Keratinocyte (primary cell): ENCODE data around the gene TACR2. TPM values are rescaled to one million over a fixed set of nuclear protein-coding genes. Genes with fewer than 3 reads are reported as not detected.
A peak's percentile ranks its signal among the peaks of the same experiment; 100 is the strongest.

Experiments used
- DNase-seq: peaks from one replicate; pipeline ENCODE4 v3.0.0-alpha.2; 2011; ENCODE audit warnings: low read depth, missing footprints, low spot score
- FAIRE-seq: peaks from 2 replicates; lab custom pipeline; 2011; peaks lifted over from hg19 to GRCh38; lab: Jason Lieb, UNC
- H2AFZ ChIP-seq: 2 replicates; pipeline ENCODE4 v1.6.0; 2012; ENCODE audit warnings: low read length, control low read depth, inconsistent platforms; ENCODE audit not compliant: control insufficient read depth
- H3K27ac ChIP-seq: 2 replicates; pipeline ENCODE4 v1.5.1; 2011; ENCODE audit warnings: low read length; ENCODE audit not compliant: control insufficient read depth, insufficient read depth
- H3K27me3 ChIP-seq: 3 replicates; pipeline ENCODE4 v1.6.0; 2011; ENCODE audit warnings: low read length; ENCODE audit not compliant: control insufficient read depth, insufficient read depth; ENCODE audit errors: extremely low read depth
- H3K36me3 ChIP-seq, 2 experiments: 2 replicates in 1 of 2; 3 replicates in 1 of 2; pipeline ENCODE4 v1.5.1; 2011; ENCODE audit warnings: low read length in 2 of 2, mild to moderate bottlenecking in 1 of 2; ENCODE audit not compliant: control insufficient read depth in 2 of 2, insufficient read depth in 2 of 2; ENCODE audit errors: extremely low read depth in 1 of 2
- H3K4me1 ChIP-seq: 3 replicates; pipeline ENCODE4 v1.5.1; 2011; ENCODE audit warnings: low read length; ENCODE audit not compliant: control insufficient read depth, insufficient read depth; ENCODE audit errors: extremely low read depth
- H3K4me2 ChIP-seq: 3 replicates; pipeline ENCODE4 v1.6.0; 2011; ENCODE audit warnings: low read depth, low read length; ENCODE audit not compliant: control insufficient read depth, insufficient read depth; ENCODE audit errors: extremely low read depth
- H3K4me3 ChIP-seq, 3 experiments: fragments of 200-600 bp in 1 of 3; sonication (generic) in 1 of 3; 2 replicates in 2 of 3; 3 replicates in 1 of 3; pipeline ENCODE4 v1.5.1; 2011 to 2016; ENCODE audit warnings: low read length in 3 of 3, mild to moderate bottlenecking in 3 of 3, control low read depth in 2 of 3, inconsistent platforms in 1 of 3, low read depth in 1 of 3, mixed read lengths in 1 of 3, mixed run types in 1 of 3, moderate library complexity in 1 of 3; ENCODE audit not compliant: control insufficient read depth in 2 of 3, insufficient read depth in 2 of 3; ENCODE audit errors: extremely low read depth in 1 of 3
- H3K79me2 ChIP-seq: 2 replicates; pipeline ENCODE4 v1.6.0; 2012; ENCODE audit warnings: low read length; ENCODE audit not compliant: control insufficient read depth, insufficient read depth
- H3K9ac ChIP-seq: 3 replicates; pipeline ENCODE4 v1.6.0; 2011; ENCODE audit warnings: low read length; ENCODE audit not compliant: control insufficient read depth, insufficient read depth; ENCODE audit errors: extremely low read depth
- H3K9me1 ChIP-seq: 3 replicates; pipeline ENCODE4 v1.6.0; 2011; ENCODE audit warnings: low read length; ENCODE audit not compliant: control insufficient read depth, insufficient read depth; ENCODE audit errors: extremely low read depth
- H3K9me3 ChIP-seq: 2 replicates; pipeline ENCODE4 v1.5.1; 2012; ENCODE audit warnings: low read depth, low read length; ENCODE audit not compliant: control insufficient read depth
- H4K20me1 ChIP-seq: 3 replicates; pipeline ENCODE4 v1.6.0; 2011; ENCODE audit warnings: low read length; ENCODE audit not compliant: control insufficient read depth, insufficient read depth; ENCODE audit errors: extremely low read depth
- CTCF ChIP-seq, 3 experiments: IDR thresholded peaks in 1 of 3; conservative IDR thresholded peaks in 1 of 3; optimal IDR thresholded peaks in 1 of 3; 2 replicates in 2 of 3; 3 replicates in 1 of 3; pipeline versions ENCODE3 to v1.5.1; 2011; ENCODE audit warnings: low read length in 3 of 3, mild to moderate bottlenecking in 3 of 3, moderate library complexity in 2 of 3, control low read depth in 1 of 3, inconsistent platforms in 1 of 3; ENCODE audit not compliant: insufficient read depth in 2 of 3; ENCODE audit errors: extremely low read depth in 1 of 3
- EZH2 ChIP-seq: IDR thresholded peaks from one replicate; pipeline ENCODE4 v1.6.1; 2012; ENCODE audit warnings: inconsistent platforms, mild to moderate bottlenecking, low read length, moderate library complexity
- dilution Hi-C: fragments of 300-500 bp; cut with MboI; formaldehyde crosslinking; loops from one replicate; pipeline ENCODE4 v1.7.0; 2020; ENCODE audit warnings: low sequenced_read_pairs; ENCODE audit not compliant: extremely low pct_ligation_motif_present
- polyA plus RNA-seq, 5 experiments: library from polyadenylated mRNA; depleted of rRNA in 3 of 5; stranded (reverse) in 3 of 5; stranded (forward) in 1 of 5; unstranded in 1 of 5; fragments of >200 nt; gene quantifications; 1 replicate in 1 of 5; 2 replicates in 3 of 5; 3 replicates in 1 of 5; pipeline versions ENCODE4 v1.2.1 to v1.2.3, GENCODE V29; 2011 to 2012; ENCODE audit warnings: missing spikeins in 2 of 5, low read depth in 1 of 5, low replicate concordance in 1 of 5

The TACR2 gene
- polyA plus RNA-seq, 1 donor (not counting 4 experiments of a cell fraction or from before 2014, with no cell fraction given): 0.07 TPM

GRCh38 chr10:69391158-69391557, 25.6 kb downstream of the TACR2 start:
- H3K9me1 ChIP-seq: no peaks in the 10 kb centered on the region
- peaks cover 13% of the 10 kb centered on the region for H3K4me1 ChIP-seq
- no peak overlapping the region for H3K4me3 ChIP-seq
- H3K27me3 ChIP-seq: no peaks in the 10 kb centered on the region
- H3K9me3 ChIP-seq: no peaks in the 10 kb centered on the region
- H2AFZ ChIP-seq: no peak overlapping the region
- no peaks in the 10 kb centered on the region for H3K79me2 ChIP-seq
- no peak overlapping the region for H3K9ac ChIP-seq
- DNase-seq: no peak
- H3K36me3 ChIP-seq: peaks cover 26 to 51% of the 10 kb centered on the region in 2 experiments
- no peaks in the 10 kb centered on the region for H4K20me1 ChIP-seq
- H3K27ac ChIP-seq: no peak overlapping the region
- dilution Hi-C loops: no loop called here
- TF ChIP-seq EZH2: no peak
- H3K4me2 ChIP-seq: no peak overlapping the region
- FAIRE-seq: no peak

- peaks cover 25 to 56% of the 10 kb centered on the region in 2 experiments for H3K36me3 ChIP-seq
- no peaks in the 10 kb centered on the region for H3K9me3 ChIP-seq
- FAIRE-seq (no peak), DNase-seq (no peak)
- no peaks in the 10 kb centered on the region for H4K20me1 ChIP-seq
- no peak overlapping the region for H3K9ac ChIP-seq
- H3K4me3 ChIP-seq: no peak overlapping the region
- no peaks in the 10 kb centered on the region for H3K79me2 ChIP-seq
- H3K27me3 ChIP-seq: no peaks in the 10 kb centered on the region
- H3K9me1 ChIP-seq: peaks cover 2% of the 10 kb centered on the region
- H2AFZ ChIP-seq: no peak overlapping the region
- H3K27ac ChIP-seq: peak overlapping the region; percentile 28
- TF ChIP-seq EZH2: no peak
- no peak for TF ChIP-seq CTCF (optimal IDR thresholded peaks at IDR 0.05 in 1 of 3, IDR thresholded peaks at IDR 0.05 in 1 of 3, conservative IDR thresholded peaks at IDR 0.05 in 1 of 3; ENCODE audit: extremely low read depth in 1 of 3, insufficient read depth in 2 of 3, low read length in 3 of 3)
- peaks cover 25% of the 10 kb centered on the region for H3K4me1 ChIP-seq
- dilution Hi-C loops: no loop called here
- no peak overlapping the region for H3K4me2 ChIP-seq
Observed at GRCh38 chr10:69389827-69390490, 26.8 kb downstream of the TACR2 start.
